GM23338 (cell line): Measurements from ENCODE around the gene TLE3. TPM values are rescaled to one million over a fixed set of nuclear protein-coding genes. Genes with fewer than 3 reads are reported as not detected.

ENCODE experiments used
- ATAC-seq: fragments of 200-7000 bp; cut with Tn5 transposase; 3 replicates; pipeline ENCODE4 v1.9.1; 2020
- DNase-seq: peaks from one replicate; pipeline ENCODE4 v3.0.0-alpha.2; 2015; ENCODE audit warnings: low spot score
- H2AFZ ChIP-seq: fragments of 200-600 bp; sonication (generic); 2 replicates; pipeline ENCODE4 v1.8.0; 2016; ENCODE audit warnings: antibody characterized with exemption, mild to moderate bottlenecking, moderate library complexity
- H3F3A ChIP-seq: fragments of 200-600 bp; sonication (generic); replicated peaks from 2 replicates; pipeline ENCODE4 v1.8.0; 2017; ENCODE audit warnings: antibody characterized with exemption, mixed run types, low read depth
- H3K27ac ChIP-seq: fragments of 200-600 bp; sonication (generic); 2 replicates; pipeline ENCODE4 v1.6.1; 2016; ENCODE audit warnings: low read depth
- H3K27me3 ChIP-seq: fragments of 200-600 bp; sonication (generic); 2 replicates; pipeline ENCODE4 v1.8.0; 2016; ENCODE audit warnings: mild to moderate bottlenecking, mixed run types, moderate library complexity; ENCODE audit not compliant: insufficient read depth
- H3K36me3 ChIP-seq: fragments of 200-600 bp; sonication (generic); 2 replicates; pipeline ENCODE4 v1.8.0; 2016; ENCODE audit warnings: mild to moderate bottlenecking; ENCODE audit not compliant: insufficient read depth
- H3K4me1 ChIP-seq: fragments of 200-600 bp; sonication (generic); 2 replicates; pipeline ENCODE4 v1.8.0; 2016; ENCODE audit warnings: mild to moderate bottlenecking, moderate library complexity; ENCODE audit not compliant: insufficient read depth
- H3K4me2 ChIP-seq: fragments of 200-600 bp; sonication (generic); 2 replicates; pipeline ENCODE4 v1.7.1; 2017; ENCODE audit warnings: mixed run types
- H3K4me3 ChIP-seq: fragments of 200-600 bp; sonication (generic); 2 replicates; pipeline ENCODE4 v1.6.1; 2016; ENCODE audit warnings: mixed run types
- H3K79me2 ChIP-seq: fragments of 200-600 bp; sonication (generic); replicated peaks from 2 replicates; pipeline ENCODE4 v1.8.0; 2017; ENCODE audit warnings: mild to moderate bottlenecking; ENCODE audit not compliant: insufficient read depth
- H3K9me2 ChIP-seq: fragments of 200-600 bp; sonication (generic); 2 replicates; pipeline ENCODE4 v1.8.0; 2017; ENCODE audit not compliant: insufficient read depth
- H4K20me1 ChIP-seq: fragments of 200-600 bp; sonication (generic); replicated peaks from 2 replicates; pipeline ENCODE4 v1.8.0; 2017; ENCODE audit warnings: mild to moderate bottlenecking; ENCODE audit not compliant: insufficient read depth
- H3K27ac Mint-ChIP-seq: 2 replicates; pipeline ENCODE4 v1.8.0; 2020; ENCODE audit warnings: inconsistent platforms, mild to moderate bottlenecking, moderate library complexity, mixed read lengths
- H3K27me3 Mint-ChIP-seq: 3 replicates; pipeline ENCODE4 v1.8.0; 2022; ENCODE audit warnings: low read depth, mild to moderate bottlenecking, moderate library complexity, mixed read lengths, inconsistent platforms; ENCODE audit not compliant: insufficient read depth, poor library complexity
- H3K36me3 Mint-ChIP-seq: 3 replicates; pipeline ENCODE4 v1.8.0; 2021; ENCODE audit warnings: low read depth, mild to moderate bottlenecking, inconsistent platforms, moderate library complexity, mixed read lengths
- H3K4me1 Mint-ChIP-seq: 3 replicates; pipeline ENCODE4 v1.8.0; 2020; ENCODE audit warnings: mild to moderate bottlenecking, inconsistent platforms, mixed read lengths
- H3K4me3 Mint-ChIP-seq: 3 replicates; pipeline ENCODE4 v1.8.0; 2021; ENCODE audit warnings: moderate library complexity, mild to moderate bottlenecking, inconsistent platforms, mixed read lengths
- H3K9me3 Mint-ChIP-seq: 3 replicates; pipeline ENCODE4 v1.8.0; 2020; ENCODE audit warnings: moderate library complexity, mild to moderate bottlenecking, inconsistent platforms, mixed read lengths
- EZH2 ChIP-seq: fragments of 200-600 bp; sonication (generic); IDR thresholded peaks from one replicate; pipeline ENCODE4 v1.8.0; 2017; ENCODE audit warnings: antibody characterized with exemption, mild to moderate bottlenecking, low read depth; ENCODE audit not compliant: unreplicated experiment
- EZH2phosphoT487 ChIP-seq: fragments of 200-600 bp; sonication (generic); IDR thresholded peaks from one replicate; pipeline ENCODE4 v1.8.1; 2018; ENCODE audit warnings: antibody characterized with exemption; ENCODE audit not compliant: unreplicated experiment
- JUNB ChIP-seq: IDR thresholded peaks from one replicate; pipeline ENCODE4 v1.6.1; 2016; ENCODE audit warnings: antibody characterized with exemption; ENCODE audit not compliant: unreplicated experiment
- NANOG ChIP-seq: IDR thresholded peaks from 2 replicates; pipeline ENCODE4 v1.6.1; 2016; ENCODE audit warnings: antibody characterized with exemption, borderline replicate concordance
- POLR2AphosphoS5 ChIP-seq: IDR thresholded peaks from 2 replicates; pipeline ENCODE4 v1.6.1; 2016; ENCODE audit warnings: antibody characterized with exemption, low read depth
- polyA plus RNA-seq: library from polyadenylated mRNA; unstranded; fragments of >200 nt; fragmentation: Nextera tagmentation; extraction: Ambion mirVana; gene quantifications from 2 replicates; pipeline ENCODE4 v1.2.1, GENCODE V29; 2016
- total RNA-seq: library from RNA; depleted of rRNA; stranded (reverse); fragments of >200 nt; shearing (Covaris generic); gene quantifications from 2 replicates; pipeline ENCODE4 v1.2.3, GENCODE V29; 2014
- TF ChIP-seq, protein P1 (sequence below): fragments of 250-450 bp; sonication (Bioruptor Pico); IDR thresholded peaks from 2 replicates; pipeline ENCODE4 v1.5.0; 2020; ENCODE audit warnings: mild to moderate bottlenecking, moderate library complexity
- TF ChIP-seq, protein P2 (sequence below): IDR thresholded peaks from 2 replicates; pipeline ENCODE4 v1.6.1; 2016; ENCODE audit warnings: antibody characterized with exemption
- TF ChIP-seq, protein P3 (sequence below), 2 experiments: fragments of 200-600 bp in 1 of 2; sonication (generic) in 1 of 2; conservative IDR thresholded peaks; 2 replicates each; pipeline versions ENCODE4 v1.5.1 to v1.6.1; 2016 to 2017; ENCODE audit warnings: antibody characterized with exemption in 2 of 2, low read depth in 2 of 2, mild to moderate bottlenecking in 2 of 2, moderate library complexity in 1 of 2
- TF ChIP-seq, protein P4 (sequence below): IDR thresholded peaks from one replicate; pipeline ENCODE4 v1.6.1; 2018; ENCODE audit warnings: antibody characterized with exemption; ENCODE audit not compliant: unreplicated experiment

TLE3 gene
- total and polyA plus RNA-seq, 2 experiments from 2014 or later = 10.4 to 79.5 TPM

DNA sequence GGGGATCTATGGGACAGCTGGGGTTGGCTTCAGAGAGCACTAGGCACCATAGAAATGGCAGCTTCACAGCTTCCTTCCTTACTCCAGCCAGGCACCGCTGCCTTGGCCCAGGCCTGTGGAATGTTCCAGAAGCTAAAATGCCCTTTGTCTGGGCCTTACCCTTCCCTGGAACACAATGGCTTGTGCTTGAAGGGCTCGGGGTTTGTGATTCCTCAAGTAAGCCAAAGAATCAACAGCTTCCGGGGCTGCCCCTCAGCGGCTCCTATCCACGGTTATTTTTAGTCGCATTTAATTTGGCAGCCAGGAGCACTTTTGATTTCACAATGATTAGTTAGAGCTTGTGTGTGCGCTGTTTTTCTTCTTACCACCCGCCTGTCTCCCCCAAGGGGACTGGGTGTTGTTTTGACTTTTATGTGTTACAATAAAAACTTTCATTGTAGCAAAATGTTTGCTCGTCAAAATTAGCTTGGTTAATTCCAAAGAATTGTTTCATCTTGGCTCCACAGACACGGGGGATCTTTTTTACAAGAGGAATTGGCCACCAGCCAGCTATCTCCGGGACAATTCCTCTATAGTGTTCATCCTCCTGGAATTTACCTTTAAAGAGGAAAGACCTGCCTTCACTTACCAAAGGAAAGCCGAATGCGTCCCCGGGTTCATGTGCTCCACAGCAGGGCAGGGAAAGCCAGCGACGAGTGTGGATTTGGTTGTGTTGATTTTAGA is 73.8 kb downstream of the TLE3 start:
- DNase-seq = no peak
- no peaks in the 10 kb centered on the region for H3K27me3 ChIP-seq
- Mint-ChIP-seq H3K9me3 (peaks cover 8% of the 10 kb centered on the region), H3K27ac (no peak overlapping the region), H3K4me1 (peaks cover 21% of the 10 kb centered on the region), H3K36me3 (peaks cover 10% of the 10 kb centered on the region), H3K27me3 (peaks cover 14% of the 10 kb centered on the region), H3K4me3 (no peak overlapping the region)
- ATAC-seq = peak; percentile 16
- no peak overlapping the region for H3K4me3 ChIP-seq
- no peaks in the 10 kb centered on the region for H3F3A ChIP-seq
- H3K27ac ChIP-seq = no peak overlapping the region
- TF ChIP-seq, protein P1, sequence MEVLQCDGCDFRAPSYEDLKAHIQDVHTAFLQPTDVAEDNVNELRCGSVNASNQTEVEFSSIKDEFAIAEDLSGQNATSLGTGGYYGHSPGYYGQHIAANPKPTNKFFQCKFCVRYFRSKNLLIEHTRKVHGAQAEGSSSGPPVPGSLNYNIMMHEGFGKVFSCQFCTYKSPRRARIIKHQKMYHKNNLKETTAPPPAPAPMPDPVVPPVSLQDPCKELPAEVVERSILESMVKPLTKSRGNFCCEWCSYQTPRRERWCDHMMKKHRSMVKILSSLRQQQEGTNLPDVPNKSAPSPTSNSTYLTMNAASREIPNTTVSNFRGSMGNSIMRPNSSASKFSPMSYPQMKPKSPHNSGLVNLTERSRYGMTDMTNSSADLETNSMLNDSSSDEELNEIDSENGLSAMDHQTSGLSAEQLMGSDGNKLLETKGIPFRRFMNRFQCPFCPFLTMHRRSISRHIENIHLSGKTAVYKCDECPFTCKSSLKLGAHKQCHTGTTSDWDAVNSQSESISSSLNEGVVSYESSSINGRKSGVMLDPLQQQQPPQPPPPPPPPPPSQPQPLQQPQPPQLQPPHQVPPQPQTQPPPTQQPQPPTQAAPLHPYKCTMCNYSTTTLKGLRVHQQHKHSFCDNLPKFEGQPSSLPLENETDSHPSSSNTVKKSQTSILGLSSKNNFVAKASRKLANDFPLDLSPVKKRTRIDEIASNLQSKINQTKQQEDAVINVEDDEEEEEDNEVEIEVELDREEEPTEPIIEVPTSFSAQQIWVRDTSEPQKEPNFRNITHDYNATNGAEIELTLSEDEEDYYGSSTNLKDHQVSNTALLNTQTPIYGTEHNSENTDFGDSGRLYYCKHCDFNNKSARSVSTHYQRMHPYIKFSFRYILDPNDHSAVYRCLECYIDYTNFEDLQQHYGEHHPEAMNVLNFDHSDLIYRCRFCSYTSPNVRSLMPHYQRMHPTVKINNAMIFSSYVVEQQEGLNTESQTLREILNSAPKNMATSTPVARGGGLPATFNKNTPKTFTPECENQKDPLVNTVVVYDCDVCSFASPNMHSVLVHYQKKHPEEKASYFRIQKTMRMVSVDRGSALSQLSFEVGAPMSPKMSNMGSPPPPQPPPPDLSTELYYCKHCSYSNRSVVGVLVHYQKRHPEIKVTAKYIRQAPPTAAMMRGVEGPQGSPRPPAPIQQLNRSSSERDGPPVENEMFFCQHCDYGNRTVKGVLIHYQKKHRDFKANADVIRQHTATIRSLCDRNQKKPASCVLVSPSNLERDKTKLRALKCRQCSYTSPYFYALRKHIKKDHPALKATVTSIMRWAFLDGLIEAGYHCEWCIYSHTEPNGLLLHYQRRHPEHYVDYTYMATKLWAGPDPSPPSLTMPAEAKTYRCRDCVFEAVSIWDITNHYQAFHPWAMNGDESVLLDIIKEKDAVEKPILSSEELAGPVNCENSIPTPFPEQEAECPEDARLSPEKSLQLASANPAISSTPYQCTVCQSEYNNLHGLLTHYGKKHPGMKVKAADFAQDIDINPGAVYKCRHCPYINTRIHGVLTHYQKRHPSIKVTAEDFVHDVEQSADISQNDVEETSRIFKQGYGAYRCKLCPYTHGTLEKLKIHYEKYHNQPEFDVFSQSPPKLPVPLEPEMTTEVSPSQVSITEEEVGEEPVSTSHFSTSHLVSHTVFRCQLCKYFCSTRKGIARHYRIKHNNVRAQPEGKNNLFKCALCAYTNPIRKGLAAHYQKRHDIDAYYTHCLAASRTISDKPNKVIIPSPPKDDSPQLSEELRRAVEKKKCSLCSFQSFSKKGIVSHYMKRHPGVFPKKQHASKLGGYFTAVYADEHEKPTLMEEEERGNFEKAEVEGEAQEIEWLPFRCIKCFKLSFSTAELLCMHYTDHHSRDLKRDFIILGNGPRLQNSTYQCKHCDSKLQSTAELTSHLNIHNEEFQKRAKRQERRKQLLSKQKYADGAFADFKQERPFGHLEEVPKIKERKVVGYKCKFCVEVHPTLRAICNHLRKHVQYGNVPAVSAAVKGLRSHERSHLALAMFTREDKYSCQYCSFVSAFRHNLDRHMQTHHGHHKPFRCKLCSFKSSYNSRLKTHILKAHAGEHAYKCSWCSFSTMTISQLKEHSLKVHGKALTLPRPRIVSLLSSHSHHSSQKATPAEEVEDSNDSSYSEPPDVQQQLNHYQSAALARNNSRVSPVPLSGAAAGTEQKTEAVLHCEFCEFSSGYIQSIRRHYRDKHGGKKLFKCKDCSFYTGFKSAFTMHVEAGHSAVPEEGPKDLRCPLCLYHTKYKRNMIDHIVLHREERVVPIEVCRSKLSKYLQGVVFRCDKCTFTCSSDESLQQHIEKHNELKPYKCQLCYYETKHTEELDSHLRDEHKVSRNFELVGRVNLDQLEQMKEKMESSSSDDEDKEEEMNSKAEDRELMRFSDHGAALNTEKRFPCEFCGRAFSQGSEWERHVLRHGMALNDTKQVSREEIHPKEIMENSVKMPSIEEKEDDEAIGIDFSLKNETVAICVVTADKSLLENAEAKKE (CRISPR knock-in tag) = no peak
- TF ChIP-seq EZH2 (no peak), EZH2phosphoT487 (no peak), NANOG (no peak), JUNB (no peak), POLR2AphosphoS5 (no peak)
- TF ChIP-seq, protein P2, sequence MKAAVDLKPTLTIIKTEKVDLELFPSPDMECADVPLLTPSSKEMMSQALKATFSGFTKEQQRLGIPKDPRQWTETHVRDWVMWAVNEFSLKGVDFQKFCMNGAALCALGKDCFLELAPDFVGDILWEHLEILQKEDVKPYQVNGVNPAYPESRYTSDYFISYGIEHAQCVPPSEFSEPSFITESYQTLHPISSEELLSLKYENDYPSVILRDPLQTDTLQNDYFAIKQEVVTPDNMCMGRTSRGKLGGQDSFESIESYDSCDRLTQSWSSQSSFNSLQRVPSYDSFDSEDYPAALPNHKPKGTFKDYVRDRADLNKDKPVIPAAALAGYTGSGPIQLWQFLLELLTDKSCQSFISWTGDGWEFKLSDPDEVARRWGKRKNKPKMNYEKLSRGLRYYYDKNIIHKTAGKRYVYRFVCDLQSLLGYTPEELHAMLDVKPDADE = no peak
- TF ChIP-seq, protein P3, sequence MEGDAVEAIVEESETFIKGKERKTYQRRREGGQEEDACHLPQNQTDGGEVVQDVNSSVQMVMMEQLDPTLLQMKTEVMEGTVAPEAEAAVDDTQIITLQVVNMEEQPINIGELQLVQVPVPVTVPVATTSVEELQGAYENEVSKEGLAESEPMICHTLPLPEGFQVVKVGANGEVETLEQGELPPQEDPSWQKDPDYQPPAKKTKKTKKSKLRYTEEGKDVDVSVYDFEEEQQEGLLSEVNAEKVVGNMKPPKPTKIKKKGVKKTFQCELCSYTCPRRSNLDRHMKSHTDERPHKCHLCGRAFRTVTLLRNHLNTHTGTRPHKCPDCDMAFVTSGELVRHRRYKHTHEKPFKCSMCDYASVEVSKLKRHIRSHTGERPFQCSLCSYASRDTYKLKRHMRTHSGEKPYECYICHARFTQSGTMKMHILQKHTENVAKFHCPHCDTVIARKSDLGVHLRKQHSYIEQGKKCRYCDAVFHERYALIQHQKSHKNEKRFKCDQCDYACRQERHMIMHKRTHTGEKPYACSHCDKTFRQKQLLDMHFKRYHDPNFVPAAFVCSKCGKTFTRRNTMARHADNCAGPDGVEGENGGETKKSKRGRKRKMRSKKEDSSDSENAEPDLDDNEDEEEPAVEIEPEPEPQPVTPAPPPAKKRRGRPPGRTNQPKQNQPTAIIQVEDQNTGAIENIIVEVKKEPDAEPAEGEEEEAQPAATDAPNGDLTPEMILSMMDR (conservative IDR thresholded peaks at IDR 0.05; ENCODE audit: low read depth in 2 of 2) = no peak
- TF ChIP-seq, protein P4, sequence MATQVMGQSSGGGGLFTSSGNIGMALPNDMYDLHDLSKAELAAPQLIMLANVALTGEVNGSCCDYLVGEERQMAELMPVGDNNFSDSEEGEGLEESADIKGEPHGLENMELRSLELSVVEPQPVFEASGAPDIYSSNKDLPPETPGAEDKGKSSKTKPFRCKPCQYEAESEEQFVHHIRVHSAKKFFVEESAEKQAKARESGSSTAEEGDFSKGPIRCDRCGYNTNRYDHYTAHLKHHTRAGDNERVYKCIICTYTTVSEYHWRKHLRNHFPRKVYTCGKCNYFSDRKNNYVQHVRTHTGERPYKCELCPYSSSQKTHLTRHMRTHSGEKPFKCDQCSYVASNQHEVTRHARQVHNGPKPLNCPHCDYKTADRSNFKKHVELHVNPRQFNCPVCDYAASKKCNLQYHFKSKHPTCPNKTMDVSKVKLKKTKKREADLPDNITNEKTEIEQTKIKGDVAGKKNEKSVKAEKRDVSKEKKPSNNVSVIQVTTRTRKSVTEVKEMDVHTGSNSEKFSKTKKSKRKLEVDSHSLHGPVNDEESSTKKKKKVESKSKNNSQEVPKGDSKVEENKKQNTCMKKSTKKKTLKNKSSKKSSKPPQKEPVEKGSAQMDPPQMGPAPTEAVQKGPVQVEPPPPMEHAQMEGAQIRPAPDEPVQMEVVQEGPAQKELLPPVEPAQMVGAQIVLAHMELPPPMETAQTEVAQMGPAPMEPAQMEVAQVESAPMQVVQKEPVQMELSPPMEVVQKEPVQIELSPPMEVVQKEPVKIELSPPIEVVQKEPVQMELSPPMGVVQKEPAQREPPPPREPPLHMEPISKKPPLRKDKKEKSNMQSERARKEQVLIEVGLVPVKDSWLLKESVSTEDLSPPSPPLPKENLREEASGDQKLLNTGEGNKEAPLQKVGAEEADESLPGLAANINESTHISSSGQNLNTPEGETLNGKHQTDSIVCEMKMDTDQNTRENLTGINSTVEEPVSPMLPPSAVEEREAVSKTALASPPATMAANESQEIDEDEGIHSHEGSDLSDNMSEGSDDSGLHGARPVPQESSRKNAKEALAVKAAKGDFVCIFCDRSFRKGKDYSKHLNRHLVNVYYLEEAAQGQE = no peak
- H3K36me3 ChIP-seq = no peaks in the 10 kb centered on the region
- peaks cover 5% of the 10 kb centered on the region; the same call in 1 of the 2 replicates for H3K4me1 ChIP-seq
- no peak overlapping the region for H3K4me2 ChIP-seq
- no peaks in the 10 kb centered on the region for H3K9me2 ChIP-seq
- H2AFZ ChIP-seq = peak overlapping the region; percentile 76
- H3K79me2 ChIP-seq = no peaks in the 10 kb centered on the region
- no peaks in the 10 kb centered on the region for H4K20me1 ChIP-seq
